HG02678 (cell line): ENCODE measurements around the gene S100A2.

Experiments
- ATAC-seq: cut with Tn5 transposase; IDR thresholded peaks from one replicate; pipeline ENCODE4 v1.9.1; 2021; ENCODE audit warnings: mild to moderate bottlenecking, moderate library complexity; ENCODE audit not compliant: unreplicated experiment

S100A2 gene

DNA sequence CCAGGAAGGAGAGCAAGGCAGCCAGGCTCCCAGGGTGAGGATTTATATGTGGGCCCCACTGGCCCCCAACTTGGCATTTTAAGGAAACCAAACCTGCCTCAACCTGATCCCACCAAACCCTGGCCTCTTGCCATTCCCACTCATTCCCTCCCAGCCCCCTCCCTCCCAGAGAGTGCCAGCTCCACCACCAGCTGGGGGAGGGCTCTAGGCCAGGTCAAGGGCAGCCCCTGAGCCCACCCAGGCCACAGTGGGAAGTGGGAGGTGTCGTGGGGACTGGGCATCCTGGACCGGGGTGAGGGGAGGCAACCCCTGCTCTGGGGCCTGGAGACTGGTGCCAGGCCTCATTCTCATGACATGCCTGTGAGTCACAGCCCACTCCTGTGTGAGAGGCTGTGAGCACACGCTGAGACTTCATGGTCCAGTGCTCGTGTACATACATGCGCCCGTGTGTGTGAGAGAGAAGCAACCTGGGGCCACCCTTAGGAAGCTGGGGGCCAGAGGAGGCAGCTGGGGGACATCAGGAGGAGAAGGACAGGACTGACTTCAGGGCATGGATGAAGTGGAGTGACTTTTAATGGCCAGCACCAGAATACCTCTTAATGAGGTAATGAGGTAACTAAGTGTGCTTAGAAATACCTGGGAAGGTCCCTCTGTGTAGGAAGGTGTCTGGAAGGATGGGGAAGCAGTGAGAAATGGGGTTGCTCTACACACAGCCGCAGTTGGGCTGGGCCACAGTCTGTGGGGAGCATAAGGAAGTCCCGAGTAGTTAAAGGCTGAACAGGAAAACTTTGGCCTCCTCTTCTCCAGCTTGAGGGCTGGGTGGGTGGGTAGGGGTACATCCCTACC, at the start of gene S100A2:
Gene S100A2 (minus strand): TSS at position 316 of the 846 bp plus-strand sequence. CDS start 1,967 bp downstream, outside the sequence.
- ATAC-seq = peak; percentile 41

DNA sequence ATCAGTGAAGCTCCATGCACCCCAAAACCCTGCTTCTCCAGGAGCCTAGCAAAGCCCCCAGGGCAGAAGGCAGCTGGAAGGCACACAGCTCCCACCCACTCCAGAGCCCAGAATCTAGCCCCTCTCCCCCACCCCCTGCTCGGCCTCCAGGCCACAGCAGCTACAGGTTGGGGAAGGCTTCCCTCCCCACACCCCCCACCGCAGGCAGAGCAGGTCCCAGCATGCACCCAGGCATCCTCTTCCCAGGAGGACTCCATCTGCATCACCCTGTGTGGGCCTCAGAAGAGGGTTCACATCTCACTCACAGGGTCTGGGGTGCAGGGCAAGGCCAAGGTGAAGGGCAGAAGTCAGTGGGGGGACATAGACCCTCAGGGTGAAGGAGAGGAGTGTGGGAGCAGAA, 49.8 kb upstream of the S100A2 start:
- ATAC-seq = no peak

DNA sequence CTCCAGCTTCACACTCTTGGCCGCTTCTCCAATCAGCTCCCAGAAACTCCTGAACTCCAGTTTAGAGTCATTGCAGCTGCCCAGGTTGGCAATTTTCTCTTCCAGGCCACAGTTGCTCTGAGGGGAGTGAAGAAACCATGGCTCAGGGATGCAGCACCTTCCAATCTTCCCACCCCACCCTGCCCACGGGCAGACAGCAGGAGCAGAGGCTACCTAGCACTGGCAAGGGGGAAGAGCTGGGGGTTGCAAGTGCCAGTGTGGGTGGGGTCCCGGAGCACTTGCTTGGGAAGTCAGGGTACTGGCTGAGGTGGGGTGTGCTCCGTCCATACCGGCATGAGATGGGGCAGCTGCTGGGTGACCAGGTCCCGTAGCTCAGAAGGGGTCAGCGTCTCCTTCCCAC, 49.3 kb upstream of the S100A2 start:
- ATAC-seq = no peak

DNA sequence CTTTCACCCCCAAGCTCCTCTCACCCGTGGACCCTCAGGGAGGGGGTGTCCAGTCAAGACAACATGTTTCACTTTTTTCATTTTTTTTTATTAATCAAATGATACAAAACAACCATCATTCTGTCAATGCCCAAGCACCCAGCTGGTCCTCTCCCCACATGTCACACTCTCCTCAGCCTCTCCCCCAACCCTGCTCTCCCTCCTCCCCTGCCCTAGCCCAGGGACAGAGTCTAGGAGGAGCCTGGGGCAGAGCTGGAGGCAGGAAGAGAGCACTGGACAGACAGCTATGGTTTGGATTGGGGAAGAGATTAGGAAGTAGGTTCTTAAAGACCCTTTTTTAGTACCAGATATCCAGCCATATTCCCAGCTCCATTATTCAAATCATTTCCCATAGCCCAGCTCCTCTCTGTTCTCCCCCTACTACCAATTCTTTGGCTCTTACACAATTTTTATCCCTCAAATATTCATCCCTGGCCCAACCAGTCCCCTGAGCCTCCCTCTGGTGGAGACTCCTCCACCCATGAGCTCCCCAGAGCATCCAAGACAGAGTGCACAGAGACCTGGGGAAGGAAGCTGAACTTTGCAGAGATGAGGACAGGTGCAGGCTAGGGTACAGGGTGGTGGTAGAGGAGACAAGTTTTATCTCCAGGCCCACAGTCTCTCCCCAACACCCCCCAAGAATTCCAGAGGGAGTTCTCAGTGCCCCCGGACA, 48.7 kb upstream of the S100A2 start:
- ATAC-seq = no peak

DNA sequence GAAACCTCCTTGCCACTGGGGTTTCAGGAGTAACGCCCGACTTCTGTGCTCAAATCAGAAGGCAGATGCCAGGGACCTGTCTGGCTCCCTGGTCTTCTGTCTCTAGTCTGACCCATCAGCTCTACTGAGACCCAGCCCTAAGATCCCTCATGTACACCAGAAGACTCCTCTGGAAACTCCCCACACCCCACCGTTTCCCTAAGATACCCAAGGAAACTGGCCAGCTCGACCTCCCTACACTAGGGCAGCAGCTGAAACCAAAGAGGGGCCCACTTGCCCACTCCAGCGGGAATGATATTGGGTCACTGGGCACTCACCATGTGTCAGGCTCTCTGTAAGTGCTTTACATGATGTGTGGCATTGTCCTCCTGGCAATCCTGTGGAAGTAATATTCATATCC, 47.8 kb upstream of the S100A2 start:
- no peak for ATAC-seq

DNA sequence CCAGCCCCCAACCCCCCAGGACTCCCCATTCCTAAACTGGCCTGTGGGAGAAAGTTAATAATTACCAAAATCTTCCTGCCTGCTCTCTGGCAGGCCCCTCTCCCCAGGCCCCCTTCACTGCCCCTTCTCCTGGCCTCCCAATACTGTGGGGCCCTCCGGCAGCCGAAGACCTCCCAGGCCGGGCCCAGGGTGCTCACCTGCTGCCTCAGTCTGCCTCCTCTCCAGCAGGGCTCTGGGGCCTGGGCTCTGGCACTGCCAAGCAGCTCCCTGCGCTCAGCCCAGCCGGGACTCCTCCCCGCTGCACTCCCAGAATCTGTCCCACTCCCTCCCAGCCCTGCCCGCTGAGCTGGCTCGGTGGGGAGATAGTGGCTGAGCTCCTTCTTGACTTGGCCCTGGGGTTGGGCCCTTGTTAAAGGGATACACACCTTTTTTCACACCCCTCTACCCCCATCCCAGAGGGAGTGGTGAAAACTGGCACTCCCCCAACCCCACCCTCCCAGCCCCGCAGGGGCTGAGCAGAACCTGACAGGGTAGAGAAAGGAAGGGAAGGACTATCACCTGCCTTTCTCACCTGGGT, 47.2 kb upstream of the S100A2 start, which contains the start of gene S100A16:
Gene S100A16 (minus strand): TSS at position 383 of the 577 bp plus-strand sequence. CDS start 4,986 bp downstream, outside the sequence.
- ATAC-seq = no peak

DNA sequence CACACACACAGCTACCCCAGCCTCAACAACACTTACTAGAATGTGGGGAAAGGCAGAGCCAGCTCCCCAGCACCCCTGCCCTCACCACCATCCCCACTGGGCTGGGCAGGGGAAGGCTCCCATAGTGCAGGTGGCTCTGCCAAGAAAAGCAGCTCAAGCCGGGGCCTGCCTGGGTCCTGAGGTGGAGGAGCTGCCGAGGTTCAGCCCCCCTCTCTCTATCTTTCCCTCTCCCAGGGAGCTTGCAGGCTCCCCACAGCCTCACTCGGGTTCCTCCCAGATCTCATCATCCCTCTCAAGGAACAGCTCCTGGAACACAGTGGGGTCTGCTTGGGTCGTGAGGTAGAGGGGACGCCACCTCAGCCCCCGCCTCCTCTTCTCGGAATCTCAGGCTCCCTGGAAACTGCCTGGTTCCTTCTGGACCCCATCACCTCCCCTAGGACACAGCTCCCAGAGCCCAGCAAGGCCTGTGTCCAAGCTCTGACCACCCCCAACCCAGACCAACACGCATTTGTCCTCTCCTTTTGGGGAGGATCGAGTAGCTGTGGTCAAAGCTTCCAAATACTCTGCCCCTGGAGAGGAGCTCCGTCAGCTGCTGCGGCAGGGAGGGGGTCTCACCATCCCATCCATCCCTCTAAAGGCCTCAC, 46.6 kb upstream of the S100A2 start:
- no peak for ATAC-seq

DNA sequence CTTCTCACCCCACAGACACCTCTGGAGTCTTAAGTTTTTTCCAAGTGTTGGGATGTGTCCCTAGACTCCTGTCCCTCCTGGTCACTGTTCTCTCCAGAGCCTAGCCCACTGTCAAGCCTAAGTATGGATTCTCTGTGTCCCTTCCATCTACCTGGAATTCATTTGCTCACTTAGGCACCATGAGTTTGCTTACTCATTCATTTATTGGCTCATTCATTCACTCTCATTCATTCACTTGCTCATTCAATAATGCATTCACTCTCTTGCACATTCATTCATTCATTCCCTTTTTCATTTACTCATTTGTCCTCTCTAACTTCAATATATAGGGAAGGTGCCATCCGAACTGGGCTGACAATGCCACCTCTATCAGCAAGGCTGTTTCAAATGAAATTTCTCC, 45.7 kb upstream of the S100A2 start:
- no peak for ATAC-seq

DNA sequence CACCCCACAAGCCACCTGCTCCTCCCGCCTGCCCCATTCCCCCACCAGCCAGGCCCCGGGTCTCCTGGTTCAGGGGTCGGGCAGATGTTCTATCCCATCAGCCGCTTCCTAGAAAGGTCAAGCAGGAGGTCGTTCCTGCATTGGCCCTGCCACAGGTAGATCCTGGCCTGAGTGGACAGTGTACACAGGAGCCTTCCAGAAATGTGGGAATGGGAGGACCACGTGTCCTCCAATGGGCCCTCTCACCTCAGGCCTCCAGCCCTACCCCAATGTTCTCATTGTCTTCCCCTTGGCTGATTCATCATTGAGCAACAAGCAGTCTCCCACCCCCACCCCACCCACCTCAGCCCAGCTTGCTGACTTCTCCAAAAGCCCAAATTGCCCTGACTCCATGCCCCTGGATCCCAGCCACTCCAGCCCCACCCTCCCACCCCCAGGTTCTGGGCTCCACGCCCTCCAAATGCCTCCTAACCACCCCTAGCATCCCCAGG, 45.2 kb upstream of the S100A2 start:
- no peak for ATAC-seq

DNA sequence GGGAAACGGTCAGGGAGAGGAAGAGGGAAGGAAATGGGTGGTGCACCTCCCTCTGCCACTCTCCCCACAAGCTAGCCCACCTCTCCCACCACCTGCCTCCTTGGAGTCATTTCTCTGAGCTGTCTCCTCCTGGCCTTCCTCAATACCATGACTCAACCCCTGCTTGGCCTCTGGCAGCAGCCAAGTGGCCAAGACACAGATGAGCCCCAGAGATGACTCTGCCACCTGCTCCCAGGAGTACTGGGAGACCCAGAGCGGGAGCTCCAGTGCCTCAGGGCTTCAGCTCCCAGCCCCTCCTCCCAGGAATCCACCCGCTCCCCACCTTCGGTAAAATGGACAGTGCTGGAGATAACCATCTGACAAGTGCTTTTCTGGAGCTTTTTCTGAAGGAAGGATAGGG, 44.7 kb upstream of the S100A2 start:
- ATAC-seq = no peak

DNA sequence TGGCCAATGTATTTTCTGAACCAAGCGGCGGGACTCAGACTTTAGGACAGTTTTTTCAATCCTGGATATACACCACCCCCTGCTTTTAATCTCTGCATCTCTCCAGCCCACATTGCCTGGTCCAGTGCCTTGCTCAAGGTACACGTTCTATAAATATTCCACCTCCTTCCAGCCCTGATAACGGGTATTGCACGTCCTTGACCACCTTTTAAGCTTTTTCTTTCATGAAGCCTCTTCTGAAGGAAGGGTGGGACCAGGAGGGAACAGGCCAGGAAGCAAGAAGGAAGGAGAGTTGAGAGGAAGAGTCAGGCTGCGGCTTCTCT, 43.9 kb upstream of the S100A2 start:
- ATAC-seq = no peak

DNA sequence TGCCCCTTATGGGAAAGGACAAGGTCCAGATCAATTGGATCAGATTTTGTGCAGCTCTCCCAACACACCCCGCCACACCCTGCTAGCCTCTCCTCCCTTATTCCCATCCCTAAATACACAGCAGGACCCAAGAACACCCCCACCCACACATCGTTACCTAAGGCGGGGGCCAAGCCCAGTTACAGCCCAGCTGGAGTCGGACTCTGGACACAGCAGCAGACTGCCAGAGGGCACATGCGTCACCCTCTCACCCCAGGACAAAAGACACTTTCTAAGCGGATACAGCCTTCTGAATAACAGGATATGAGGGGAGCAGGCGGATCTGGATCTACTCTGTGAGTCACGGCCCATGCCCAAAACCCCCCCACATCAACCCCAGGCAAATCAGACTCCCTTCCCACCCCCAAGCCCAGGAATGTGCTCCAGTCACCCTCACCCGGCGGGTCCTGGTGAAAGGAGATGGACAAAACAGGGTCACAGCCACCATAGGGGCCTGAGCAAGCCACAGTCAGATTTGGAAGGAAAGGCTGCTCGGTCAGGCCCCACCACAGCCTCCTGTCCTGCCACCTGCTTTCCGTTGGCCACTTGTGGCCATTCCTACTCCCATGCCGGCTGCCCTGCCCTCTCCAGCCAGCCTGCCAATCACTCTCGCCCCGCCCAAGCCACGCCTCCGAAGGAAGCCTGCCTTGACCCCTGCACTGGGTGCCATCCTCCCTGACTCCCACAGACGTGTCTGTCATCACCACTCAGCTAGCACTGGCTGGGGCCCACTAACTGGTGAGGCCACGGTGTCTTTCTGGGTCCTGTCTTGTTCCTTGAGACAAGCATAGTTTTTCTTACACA, 43.3 kb upstream of the S100A2 start:
- no peak for ATAC-seq

DNA sequence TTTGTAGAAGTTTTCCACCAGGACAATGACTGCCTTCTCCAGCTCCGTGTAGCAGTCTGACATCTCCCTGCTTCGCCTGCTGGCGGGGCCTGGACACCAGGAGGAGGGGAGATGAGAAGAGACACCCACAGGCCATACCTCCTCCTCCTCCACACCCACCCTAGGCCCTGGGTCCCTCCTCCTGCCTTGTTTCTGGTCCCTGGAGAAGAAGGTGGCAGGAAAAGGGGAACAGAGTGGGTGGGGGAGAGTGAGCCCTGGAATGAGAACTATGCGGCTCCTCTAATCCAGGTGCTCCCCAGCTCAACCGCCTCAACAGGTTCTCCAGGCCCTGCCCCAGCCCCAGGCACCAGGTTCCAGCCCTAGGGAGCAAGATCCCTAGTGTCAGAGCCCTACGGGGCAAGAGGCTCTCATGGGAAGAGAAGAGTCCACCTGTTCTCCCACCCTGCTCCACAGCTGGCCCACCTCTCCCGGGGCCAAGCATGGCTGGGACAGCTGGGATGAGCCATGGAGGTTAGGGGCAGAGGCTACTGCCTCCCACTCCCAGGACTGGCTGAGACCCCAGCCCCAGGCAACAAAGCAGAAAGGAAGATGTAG, 42.5 kb upstream of the S100A2 start:
- no peak for ATAC-seq

DNA sequence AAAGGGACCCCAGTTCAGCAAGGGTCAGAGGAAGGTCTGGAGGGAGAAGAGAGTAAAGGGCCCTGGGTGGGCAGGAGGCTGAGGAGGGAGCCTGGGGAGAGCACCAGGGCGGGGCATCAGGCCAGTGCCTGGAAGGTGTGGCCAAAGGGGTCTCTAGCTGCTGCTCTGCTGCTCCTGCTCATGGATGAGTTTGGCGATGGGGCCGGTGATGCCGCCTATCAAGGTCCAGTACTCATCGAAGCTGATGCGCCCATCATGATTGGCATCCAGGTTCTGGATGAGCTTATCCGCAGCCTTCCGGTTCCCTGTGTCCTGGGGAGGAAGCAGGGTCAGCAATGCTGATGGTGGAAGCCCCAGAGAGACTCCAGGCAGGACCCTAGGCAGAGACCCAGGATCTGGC, 41.7 kb upstream of the S100A2 start:
- ATAC-seq = no peak

DNA sequence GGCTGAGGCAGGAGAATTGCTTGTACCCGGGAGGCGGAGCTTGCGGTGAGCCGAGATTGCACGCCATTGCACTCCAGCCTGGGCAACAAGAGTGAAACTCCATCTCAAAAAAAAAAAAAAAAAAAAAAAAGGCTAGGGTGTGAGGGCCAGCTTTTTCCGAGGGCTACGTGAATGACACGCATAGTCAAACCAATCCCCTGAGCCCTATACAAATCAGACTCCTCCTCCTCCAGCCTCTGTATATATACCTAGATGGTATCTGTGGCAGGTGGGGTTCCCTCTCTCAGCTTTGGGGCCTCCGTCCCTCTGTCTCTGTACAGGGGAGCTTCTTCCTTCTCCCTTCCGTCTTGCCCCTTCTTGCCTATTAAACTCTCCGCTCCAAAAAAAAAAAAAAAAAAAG, 40.5 kb upstream of the S100A2 start:
- no peak for ATAC-seq

DNA sequence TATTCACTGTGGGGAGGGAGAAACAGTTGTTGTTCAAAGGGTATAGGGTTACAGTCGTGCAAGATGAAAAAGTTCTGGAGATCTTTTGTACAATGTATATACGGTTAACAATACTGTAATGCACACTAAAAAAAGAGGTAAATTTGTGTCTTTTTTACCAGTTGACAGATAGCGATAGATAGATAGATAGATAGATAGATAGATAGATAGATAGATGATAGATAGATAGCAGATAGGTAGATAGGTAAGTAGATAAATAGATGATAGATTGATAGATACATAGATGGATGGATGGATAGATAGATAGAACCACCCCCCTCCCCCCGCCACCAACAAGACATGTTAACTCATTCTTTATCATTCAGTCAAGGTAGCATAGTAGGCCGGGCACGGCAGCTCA, 37.1 kb upstream of the S100A2 start:
- no peak for ATAC-seq

DNA sequence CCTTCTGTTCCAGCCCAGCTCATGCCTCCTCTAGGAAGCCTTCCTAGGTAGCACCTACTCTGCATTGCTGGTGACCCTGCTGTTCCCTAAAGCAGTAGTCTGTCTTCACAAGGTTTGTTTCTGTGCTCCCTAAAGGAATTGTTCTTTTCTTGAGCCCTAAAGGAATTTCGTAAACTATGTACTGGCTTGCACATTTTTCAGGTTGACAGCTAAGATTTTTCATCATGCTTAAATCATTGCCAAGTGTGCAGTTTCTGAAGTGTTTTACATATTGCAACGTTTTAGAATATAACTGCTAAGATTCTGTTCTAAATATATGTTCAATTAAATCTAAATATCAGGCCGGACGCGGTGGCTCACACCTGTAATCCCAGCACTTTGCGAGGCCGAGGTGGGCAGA, 34.2 kb upstream of the S100A2 start:
- ATAC-seq = no peak

DNA sequence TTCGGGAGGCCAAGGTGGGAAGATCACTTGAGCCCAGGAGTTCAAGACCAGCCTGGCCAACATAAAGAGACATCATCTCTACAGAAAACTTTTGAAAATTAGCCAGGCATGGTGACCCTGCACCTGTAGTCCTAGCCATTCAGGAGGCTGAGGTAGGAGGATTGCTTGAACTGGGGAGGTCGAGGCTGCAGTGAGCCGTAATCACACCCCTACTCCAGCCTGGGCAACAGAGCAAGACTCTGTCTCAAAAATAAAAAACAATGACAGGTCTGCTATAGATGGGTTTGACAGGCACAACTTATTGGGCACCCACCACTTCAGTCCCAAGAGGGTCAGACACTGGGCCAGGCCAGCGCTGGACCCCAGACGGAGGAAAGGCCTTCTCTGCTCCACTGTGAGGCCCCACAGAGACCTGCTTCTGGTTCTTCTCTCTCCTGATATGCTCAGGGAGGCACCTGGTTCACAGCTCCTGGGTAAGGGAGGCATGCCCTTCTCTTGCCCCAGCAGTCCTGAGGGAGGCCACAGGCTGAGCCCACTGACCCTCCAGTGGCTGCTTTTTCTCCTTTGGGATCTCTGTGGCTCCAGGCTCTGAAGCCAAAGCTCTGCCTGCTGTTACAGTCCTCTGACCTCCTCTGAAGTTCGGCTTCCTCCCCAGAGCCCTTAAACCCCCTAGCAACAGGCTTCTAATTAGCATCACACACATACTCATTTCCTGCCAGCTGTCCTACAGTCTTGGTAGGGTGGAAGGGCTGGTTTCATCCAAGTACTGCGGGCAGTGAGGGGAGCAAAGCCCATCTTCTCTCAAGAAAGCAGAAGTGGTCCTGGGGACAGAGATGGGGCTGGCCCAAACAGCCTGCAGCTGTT, 32.9 kb upstream of the S100A2 start:
- ATAC-seq = peak; percentile 98

DNA sequence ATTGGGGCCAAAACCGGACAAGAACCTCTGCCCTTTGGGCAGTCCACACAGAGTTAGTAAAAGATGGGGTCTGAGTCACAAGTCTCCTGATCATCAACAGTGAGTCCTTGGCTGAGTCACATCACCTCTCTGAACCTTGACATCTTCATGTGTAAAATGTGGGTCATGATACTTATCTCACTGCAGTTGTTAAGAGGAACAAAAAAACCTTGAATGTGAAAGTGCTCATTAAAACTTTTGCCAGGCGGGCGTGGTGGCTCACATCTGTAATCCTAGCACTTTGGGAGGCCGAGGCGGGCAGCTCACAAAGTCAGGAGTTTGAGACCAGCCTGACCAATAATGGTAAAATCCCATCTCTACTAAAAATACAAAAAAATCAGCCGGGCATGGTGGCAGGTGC, 31.6 kb upstream of the S100A2 start:
- ATAC-seq = no peak
